T follicular helper cell (primary cell): Measurements from ENCODE around the gene CDKL4.
"Not testable (repeated sequence)": the region's sequence is repeated elsewhere in the genome, so short reads cannot be mapped to it uniquely, and the experiment has no call there.

ENCODE experiments used
- DNase-seq: peaks from one replicate; pipeline ENCODE4 v3.0.0-alpha.2; 2020; ENCODE audit warnings: low read depth

CDKL4 gene

GRCh38 chr2:39232141-39232540 is 11.6 kb downstream of the CDKL4 start:
- DNase-seq: no peak

- DNase-seq: no peak
Measured at GRCh38 chr2:39228413-39229209, 15.2 kb downstream of the CDKL4 start.

GRCh38 chr2:39227628-39228412 is 15.9 kb downstream of the CDKL4 start:
- DNase-seq: peak; percentile 68

- no peak for DNase-seq
Measured at GRCh38 chr2:39225567-39225966, 18.2 kb downstream of the CDKL4 start.

GRCh38 chr2:39223909-39224308 is 19.9 kb downstream of the CDKL4 start:
- no peak for DNase-seq

GRCh38 chr2:39221459-39221858 is 22.3 kb downstream of the CDKL4 start:
- no peak for DNase-seq

GRCh38 chr2:39220136-39220535 is 23.6 kb downstream of the CDKL4 start:
- DNase-seq: no peak

- DNase-seq: no peak
Measured at GRCh38 chr2:39218391-39218790, 25.4 kb downstream of the CDKL4 start.

- DNase-seq: no peak
Measured at GRCh38 chr2:39217192-39217550, 26.6 kb downstream of the CDKL4 start.

- DNase-seq: peak; percentile 41
Measured at GRCh38 chr2:39216346-39217191, 27.2 kb downstream of the CDKL4 start.

GRCh38 chr2:39215545-39215944 is 28.2 kb downstream of the CDKL4 start:
- DNase-seq: no peak

- no peak for DNase-seq
Measured at GRCh38 chr2:39213015-39213414, 30.8 kb downstream of the CDKL4 start.

- DNase-seq: no peak
Measured at GRCh38 chr2:39210846-39211245, 32.9 kb downstream of the CDKL4 start.

GRCh38 chr2:39203382-39203781 is 40.4 kb downstream of the CDKL4 start:
- no peak for DNase-seq

- DNase-seq: no peak
Measured at GRCh38 chr2:39202639-39203369, 41.0 kb downstream of the CDKL4 start.

- DNase-seq: not testable (repeated sequence)
Measured at GRCh38 chr2:39197003-39197402, 46.8 kb downstream of the CDKL4 start.

- no peak for DNase-seq
Measured at GRCh38 chr2:39194686-39195085, 49.1 kb downstream of the CDKL4 start.

GRCh38 chr2:39188960-39189494 is 54.7 kb downstream of the CDKL4 start:
- DNase-seq: no peak

GRCh38 chr2:39183673-39184072 is 60.1 kb downstream of the CDKL4 start:
- DNase-seq: no peak

- no peak for DNase-seq
Measured at GRCh38 chr2:39181297-39181696, 62.5 kb downstream of the CDKL4 start.
